ENCODE measurements around the gene ANKRD33B. TPM values are rescaled to one million over a fixed set of nuclear protein-coding genes. Genes with fewer than 3 reads are reported as not detected.

The ANKRD33B gene
- total RNA-seq, 1 experiment from 2014 or later = 3.1 TPM

DNA sequence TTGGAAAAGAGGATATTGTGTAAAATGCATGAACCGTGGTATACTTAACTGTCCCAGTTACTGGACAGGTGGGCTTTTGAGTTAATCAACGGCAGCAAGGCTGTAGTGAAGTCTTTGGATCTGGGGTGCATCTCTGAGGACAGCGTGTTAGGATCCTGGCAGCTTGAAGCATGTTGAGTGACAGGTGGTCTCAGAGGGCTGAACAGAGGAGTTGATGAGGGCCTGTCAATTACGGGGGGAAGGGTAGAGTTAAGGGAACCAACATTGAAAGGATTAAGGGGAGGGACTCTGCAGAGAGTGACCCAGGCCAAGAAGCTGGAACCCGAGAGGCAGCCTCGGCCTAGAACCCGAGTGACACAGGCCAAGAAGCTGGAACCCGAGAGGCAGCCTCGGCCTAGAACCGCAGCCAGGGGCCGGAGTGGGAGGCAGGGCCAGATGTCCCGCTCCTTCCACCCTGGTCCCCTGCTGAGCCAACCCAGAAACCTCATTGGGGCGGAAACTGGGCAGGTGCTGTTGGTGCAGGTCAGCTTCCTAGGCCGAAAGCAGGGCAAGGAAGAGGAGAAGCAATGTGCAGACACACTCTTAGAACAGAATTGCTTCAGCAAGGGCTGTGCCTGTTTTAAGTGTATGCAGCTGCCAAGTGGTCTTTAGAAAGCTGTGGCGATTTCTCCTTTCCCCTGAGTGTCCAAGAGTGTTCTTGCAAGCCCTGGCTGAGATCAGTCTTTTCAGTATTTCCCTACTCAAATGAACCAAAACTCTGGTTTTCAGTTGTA lies 62.0 kb downstream of the ANKRD33B start:
- POLR2A ChIA-PET = interaction anchor here (4.8 kb wide), 1 partner anchor 172 kb away, joined by 52 read pairs; no protein-coding TSS in a partner anchor
- intact Hi-C loops (cut with micrococcal nuclease) = loop anchor here (5.0 kb wide), 1 partner anchor 344 kb away; no protein-coding TSS in a partner anchor
- CTCF ChIA-PET = interaction anchor here (0.6 to 11.7 kb wide), 9 partner anchors 13 to 525 kb away, joined by 3 to 335 read pairs (median 4); no protein-coding TSS in a partner anchor
- Mint-ChIP-seq H3K27ac (ENCODE audit: low read depth, unreplicated experiment) (no peak overlapping the region), H3K27me3 (ENCODE audit: insufficient read depth, unreplicated experiment) (no peaks in the 10 kb centered on the region), H3K9me3 (ENCODE audit: unreplicated experiment) (peaks cover 14% of the 10 kb centered on the region), H3K4me1 (ENCODE audit: insufficient read depth, unreplicated experiment) (peaks cover 27% of the 10 kb centered on the region), H3K4me3 (ENCODE audit: unreplicated experiment) (no peak overlapping the region), H3K36me3 (ENCODE audit: insufficient read depth, unreplicated experiment) (peaks cover 11% of the 10 kb centered on the region)
- BruUV-seq (replicated peaks) = no TSS peak
- TF ChIP-seq, protein P1, sequence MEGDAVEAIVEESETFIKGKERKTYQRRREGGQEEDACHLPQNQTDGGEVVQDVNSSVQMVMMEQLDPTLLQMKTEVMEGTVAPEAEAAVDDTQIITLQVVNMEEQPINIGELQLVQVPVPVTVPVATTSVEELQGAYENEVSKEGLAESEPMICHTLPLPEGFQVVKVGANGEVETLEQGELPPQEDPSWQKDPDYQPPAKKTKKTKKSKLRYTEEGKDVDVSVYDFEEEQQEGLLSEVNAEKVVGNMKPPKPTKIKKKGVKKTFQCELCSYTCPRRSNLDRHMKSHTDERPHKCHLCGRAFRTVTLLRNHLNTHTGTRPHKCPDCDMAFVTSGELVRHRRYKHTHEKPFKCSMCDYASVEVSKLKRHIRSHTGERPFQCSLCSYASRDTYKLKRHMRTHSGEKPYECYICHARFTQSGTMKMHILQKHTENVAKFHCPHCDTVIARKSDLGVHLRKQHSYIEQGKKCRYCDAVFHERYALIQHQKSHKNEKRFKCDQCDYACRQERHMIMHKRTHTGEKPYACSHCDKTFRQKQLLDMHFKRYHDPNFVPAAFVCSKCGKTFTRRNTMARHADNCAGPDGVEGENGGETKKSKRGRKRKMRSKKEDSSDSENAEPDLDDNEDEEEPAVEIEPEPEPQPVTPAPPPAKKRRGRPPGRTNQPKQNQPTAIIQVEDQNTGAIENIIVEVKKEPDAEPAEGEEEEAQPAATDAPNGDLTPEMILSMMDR (IDR thresholded peaks at IDR 0.05; ENCODE audit: unreplicated experiment) = no peak
- no peak for DNase-seq (ENCODE audit: unreplicated experiment)

DNA sequence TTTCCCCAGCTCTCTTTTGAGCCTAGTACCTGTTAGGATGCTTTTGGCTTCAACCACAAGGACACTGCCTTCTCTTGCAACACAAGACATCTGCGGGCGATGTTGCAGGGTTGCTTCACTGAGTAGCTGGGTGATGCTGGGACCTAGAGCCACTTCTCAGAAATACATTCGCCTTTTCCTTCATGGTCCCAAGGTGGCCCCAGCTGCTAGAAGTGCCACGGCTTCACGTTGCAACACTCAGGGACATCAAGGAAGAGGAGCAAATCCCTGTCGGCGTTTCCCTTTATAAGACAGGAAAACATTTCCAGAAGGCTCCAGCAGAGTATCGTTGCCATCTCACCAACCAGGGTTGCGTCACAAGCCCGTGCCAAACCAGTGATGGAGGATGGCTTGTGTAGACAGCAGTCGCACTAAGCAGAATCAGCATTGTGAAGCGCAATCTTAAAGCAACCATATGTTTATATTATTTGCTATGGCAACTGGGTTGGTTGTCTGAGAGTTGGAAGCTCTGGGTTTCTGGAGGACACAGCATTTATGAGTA lies 62.7 kb downstream of the ANKRD33B start:
- no peak overlapping the region for H3K4me3 Mint-ChIP-seq (ENCODE audit: unreplicated experiment)
- TF ChIP-seq, protein P1 (IDR thresholded peaks at IDR 0.05; ENCODE audit: unreplicated experiment) = no peak
- no peaks in the 10 kb centered on the region for H3K27me3 Mint-ChIP-seq (ENCODE audit: insufficient read depth, unreplicated experiment)
- intact Hi-C loops (cut with micrococcal nuclease) = loop anchor here (5.0 kb wide), 1 partner anchor 344 kb away; no protein-coding TSS in a partner anchor
- H3K27ac Mint-ChIP-seq (ENCODE audit: low read depth, unreplicated experiment) = no peak overlapping the region
- H3K9me3 Mint-ChIP-seq (ENCODE audit: unreplicated experiment) = peaks cover 9% of the 10 kb centered on the region
- BruUV-seq (replicated peaks) = no TSS peak
- H3K36me3 Mint-ChIP-seq (ENCODE audit: insufficient read depth, unreplicated experiment) = peaks cover 11% of the 10 kb centered on the region
- CTCF ChIA-PET = interaction anchor here (0.7 to 11.7 kb wide), 19 partner anchors 8 to 1242 kb away, joined by 3 to 335 read pairs (median 7); no protein-coding TSS in a partner anchor
- POLR2A ChIA-PET = interaction anchor here (1.1 to 4.8 kb wide), 3 partner anchors 30 to 173 kb away, joined by 5 to 52 read pairs (median 7); no protein-coding TSS in a partner anchor
- peaks cover 27% of the 10 kb centered on the region for H3K4me1 Mint-ChIP-seq (ENCODE audit: insufficient read depth, unreplicated experiment)
- no peak for DNase-seq (ENCODE audit: unreplicated experiment)

DNA sequence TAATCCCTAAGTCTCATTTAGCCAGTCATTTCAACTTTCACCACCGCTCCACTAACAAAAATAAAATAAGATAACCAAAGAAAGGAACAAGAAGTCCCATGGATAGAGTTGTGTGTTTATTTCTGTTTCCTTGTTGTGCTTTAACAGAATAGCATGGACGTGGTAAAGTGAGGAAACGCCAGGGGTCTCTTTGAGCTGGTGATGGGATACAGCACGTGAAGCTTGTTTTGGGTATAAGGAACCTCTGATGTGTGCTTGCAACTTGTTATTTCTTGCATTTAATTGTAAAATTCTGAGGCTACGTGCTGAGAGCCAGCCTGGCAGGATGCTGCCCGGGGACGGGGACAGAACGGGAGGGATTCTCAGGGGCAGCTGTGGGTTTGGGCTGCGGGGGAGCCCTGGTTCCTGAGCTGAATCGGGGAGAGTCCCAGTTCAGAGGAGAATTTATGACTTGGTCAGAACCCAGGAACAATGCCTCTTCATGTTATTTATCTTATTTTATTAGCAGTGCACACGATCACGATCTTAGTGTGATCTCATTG lies 63.4 kb downstream of the ANKRD33B start:
- peak overlapping the region; percentile 17 for H3K27ac Mint-ChIP-seq (ENCODE audit: low read depth, unreplicated experiment)
- CTCF ChIA-PET = interaction anchor here (0.6 to 11.7 kb wide), 42 partner anchors 8 to 1392 kb away, joined by 3 to 335 read pairs (median 4); partner anchors contain the start of gene ROPN1L
- peaks cover 11% of the 10 kb centered on the region for H3K36me3 Mint-ChIP-seq (ENCODE audit: insufficient read depth, unreplicated experiment)
- peak overlapping the region; percentile 50 for H3K4me3 Mint-ChIP-seq (ENCODE audit: unreplicated experiment)
- H3K27me3 Mint-ChIP-seq (ENCODE audit: insufficient read depth, unreplicated experiment) = no peaks in the 10 kb centered on the region
- DNase-seq (ENCODE audit: unreplicated experiment) = no peak
- BruUV-seq (replicated peaks) = no TSS peak
- TF ChIP-seq, protein P1 (IDR thresholded peaks at IDR 0.05; ENCODE audit: unreplicated experiment) = no peak
- peaks cover 9% of the 10 kb centered on the region for H3K9me3 Mint-ChIP-seq (ENCODE audit: unreplicated experiment)
- H3K4me1 Mint-ChIP-seq (ENCODE audit: insufficient read depth, unreplicated experiment) = peaks cover 27% of the 10 kb centered on the region
- POLR2A ChIA-PET = interaction anchor here (0.7 to 4.8 kb wide), 6 partner anchors 26 to 184 kb away, joined by 3 to 52 read pairs (median 4); no protein-coding TSS in a partner anchor
- intact Hi-C loops (cut with micrococcal nuclease) = loop anchor here (5.0 kb wide), 1 partner anchor 345 kb away; no protein-coding TSS in a partner anchor
